HG03457 (cell line): ENCODE results near the gene KDM4F.

Source experiments
- ATAC-seq: cut with Tn5 transposase; IDR thresholded peaks from one replicate; pipeline ENCODE4 v1.9.1; 2021; ENCODE audit warnings: moderate number of reproducible peaks; ENCODE audit not compliant: unreplicated experiment

Gene KDM4F

DNA sequence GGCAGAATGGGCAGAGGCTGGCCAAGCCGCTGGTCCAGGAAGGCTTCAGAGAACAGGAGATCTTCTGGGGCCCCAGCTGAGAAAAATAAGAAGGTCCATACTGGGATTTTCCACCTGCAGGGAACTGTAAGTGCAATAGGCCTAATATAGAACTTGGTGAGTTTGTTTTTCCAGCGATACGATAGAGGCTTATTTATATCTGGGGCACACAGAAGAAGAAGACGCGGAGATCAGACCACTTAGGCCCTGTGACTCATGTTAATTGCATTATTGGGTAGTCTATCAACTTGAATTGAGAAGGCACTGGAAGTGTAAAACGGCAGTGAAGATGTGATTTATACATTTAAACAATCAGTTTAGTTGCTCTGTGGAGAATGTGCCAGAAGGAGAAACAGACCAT is 9.8 kb downstream of the KDM4F start:
- ATAC-seq: no peak

DNA sequence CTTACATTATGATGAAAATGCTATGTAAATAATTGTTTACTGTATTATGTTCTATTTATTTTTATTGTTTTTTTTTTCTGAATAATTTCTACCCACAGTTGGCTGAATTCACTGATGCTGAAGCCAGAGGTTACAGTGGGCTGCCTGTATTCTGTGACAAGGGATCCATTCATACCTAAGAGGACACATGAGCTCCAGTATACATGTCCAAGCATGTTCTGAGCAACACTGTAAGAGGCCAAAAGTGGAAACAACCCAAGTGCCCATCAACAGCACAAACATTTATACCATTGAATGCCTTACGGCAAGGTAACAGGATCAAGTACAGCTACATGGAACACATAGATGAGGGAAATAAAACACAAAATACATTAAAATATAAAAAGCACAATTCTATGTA is 16.1 kb downstream of the KDM4F start:
- ATAC-seq: no peak

DNA sequence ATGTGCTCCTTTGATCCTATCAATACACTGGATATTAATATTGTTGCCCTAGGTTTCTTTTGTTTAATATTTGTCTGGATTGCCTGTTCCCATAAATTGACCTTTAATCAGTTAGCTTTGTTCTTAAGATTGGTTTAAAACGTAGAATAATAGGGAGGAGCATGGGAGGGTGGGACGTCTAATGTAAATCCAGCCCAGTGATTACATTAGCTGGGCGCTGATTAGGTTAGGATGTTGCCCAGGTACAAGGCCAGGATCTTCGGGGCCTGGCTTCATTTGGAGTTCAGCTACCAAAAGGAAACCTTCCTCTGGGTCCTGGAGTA is 17.5 kb downstream of the KDM4F start, which contains the start of gene SRSF8:
SRSF8 (plus strand) TSS at position 204 of the 323 bp plus-strand sequence. CDS start 308 bp downstream, outside the sequence.
- peak; percentile 34 for ATAC-seq

DNA sequence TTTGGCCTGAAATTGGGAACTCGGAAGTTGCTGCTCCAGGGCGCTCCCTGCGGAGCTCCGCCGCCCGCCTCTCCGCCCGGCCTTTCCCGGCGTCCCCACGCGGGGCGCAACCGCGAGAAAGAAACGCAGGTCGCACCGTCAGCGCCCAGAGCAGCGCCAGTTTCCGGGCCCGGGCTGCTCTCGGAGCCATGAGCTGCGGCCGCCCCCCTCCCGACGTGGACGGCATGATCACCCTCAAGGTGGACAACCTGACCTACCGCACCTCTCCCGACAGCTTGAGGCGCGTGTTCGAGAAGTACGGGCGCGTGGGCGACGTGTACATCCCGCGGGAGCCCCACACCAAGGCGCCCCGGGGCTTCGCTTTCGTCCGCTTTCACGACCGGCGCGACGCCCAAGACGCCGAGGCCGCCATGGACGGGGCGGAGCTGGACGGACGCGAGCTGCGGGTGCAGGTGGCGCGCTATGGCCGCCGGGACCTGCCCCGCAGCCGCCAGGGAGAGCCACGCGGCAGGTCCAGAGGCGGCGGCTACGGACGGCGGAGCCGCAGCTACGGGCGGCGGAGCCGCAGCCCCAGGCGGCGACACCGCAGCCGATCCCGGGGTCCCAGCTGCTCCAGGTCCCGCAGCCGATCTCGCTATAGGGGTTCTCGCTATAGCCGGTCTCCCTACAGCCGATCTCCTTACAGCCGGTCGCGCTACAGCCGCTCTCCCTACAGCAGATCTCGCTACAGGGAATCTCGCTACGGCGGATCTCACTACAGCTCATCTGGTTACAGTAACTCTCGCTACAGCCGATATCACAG is 18.0 kb downstream of the KDM4F start:
- ATAC-seq: peak; percentile 50

DNA sequence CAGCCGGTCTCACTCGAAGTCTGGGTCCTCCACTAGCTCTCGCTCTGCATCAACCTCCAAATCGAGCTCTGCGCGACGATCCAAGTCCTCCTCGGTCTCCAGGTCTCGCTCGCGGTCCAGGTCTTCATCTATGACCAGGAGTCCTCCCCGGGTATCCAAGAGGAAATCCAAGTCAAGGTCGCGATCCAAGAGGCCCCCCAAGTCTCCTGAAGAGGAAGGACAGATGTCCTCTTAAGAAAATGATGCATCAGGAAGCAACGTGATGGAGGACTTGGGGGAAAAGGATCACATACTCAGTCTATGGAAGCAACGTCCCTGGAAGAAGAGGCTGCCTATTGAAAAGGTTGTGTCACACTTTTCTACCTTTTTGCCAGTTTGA is 18.6 kb downstream of the KDM4F start:
- no peak for ATAC-seq

DNA sequence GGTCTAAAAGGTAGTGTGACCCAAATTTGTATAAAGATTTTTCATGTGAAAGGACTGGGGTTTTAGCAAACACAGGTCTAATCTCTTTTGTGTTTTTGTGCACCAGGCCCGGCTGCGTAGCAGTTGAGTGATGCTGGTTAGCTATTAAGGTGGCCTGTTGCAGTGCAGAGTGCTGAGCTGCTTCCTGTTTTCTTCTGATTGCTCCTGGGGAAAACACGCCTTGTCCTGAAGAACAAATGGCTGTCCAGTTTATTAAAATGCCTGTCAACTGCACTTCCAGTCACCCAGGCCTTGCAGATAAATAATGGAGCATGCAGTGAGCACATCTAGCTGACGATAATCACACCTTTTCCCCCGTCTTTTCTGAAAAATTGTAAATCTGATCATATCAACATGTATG is 19.3 kb downstream of the KDM4F start:
- peak; percentile 60 for ATAC-seq

DNA sequence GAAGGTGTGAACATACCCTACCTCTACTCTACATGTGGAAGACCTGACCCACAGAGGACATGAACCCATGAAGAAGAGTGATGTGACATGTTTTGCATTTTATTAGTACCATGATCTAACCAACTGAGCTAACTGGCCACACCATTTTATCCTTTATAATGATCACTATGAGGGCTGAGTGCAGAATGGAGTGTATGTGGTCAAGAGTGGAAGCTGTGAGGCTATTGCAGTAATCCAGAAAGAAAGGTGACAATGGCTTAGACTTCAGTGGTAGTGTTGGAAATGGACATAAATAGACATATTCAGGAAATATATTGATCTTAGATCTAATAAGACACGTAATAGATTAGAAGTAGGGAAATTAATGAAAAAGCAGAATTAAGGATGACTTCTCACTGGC is 21.2 kb downstream of the KDM4F start:
- ATAC-seq: no peak

DNA sequence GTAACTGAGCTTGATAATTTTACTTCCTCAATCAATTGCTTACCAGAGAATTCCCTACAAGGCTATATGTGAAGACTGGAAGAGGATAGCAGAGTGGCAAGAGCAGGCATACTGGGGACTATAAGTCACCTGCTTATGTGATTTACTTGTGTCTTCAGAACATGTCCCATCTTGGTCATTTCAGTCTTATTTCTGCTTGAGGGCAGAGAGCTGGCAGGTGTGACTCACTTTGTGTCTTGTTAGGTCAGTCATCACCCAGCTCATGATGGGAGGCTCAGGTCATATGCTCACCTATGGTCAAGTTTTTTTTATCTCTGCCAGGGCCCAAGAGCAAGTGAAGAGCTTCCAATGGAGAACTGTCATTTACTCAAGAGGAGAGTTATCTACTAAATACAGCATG is 23.7 kb downstream of the KDM4F start:
- ATAC-seq: no peak

DNA sequence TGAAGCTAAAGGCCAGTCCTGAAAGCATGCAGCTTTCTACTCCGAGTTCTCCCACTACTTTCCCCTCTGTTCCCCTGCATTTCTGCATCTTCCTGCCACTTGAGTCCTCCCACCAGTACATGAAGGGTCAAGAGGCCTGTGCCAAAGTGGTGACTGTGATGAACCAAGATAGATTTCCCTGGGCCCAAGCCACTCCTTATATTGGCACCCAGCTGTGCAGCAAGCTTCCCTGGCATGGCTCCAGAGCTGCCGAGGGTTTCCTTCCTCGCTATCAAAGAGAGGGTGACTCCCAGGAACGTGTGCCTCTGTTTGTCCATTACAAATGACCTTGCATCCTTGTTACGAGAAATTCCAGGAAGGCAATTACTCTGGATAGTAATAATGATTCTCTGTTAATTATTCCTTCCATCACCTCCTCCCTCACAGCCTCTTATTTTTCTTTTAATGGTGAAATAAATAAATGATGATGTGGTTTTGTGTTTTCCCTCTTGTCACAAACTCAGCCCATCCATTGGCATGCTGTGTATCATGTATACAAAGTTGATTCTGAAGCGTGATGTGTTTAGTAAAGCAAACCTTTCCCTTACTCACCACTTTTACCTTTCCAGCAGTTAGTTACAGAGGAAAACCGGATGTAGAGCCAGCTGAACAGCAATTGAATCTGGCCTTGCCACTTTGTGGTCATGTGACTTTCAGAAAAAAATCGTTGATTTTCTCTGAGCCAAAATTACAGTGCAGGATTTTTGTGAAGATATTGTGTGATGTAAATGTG is 25.8 kb downstream of the KDM4F start:
- ATAC-seq: no peak

DNA sequence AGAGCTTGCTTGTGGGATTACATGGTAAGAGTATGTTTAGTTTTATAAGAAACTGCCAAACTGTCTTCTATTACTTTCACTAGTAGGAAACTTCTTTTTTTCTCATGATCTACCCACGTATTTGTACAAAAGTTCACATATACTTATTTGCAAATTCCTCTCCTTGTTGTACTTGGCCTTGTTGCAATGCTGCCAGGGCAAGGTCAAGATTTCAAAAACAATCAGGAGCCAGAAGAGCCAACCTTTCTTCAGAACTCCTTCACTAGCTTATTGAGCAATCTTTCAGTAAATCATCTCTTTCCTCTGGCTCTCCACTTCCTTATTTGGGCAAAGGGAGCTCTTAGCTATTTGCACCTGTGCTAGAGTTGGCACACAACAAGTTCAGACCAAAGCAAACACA is 27.2 kb downstream of the KDM4F start:
- ATAC-seq: peak; percentile 81

DNA sequence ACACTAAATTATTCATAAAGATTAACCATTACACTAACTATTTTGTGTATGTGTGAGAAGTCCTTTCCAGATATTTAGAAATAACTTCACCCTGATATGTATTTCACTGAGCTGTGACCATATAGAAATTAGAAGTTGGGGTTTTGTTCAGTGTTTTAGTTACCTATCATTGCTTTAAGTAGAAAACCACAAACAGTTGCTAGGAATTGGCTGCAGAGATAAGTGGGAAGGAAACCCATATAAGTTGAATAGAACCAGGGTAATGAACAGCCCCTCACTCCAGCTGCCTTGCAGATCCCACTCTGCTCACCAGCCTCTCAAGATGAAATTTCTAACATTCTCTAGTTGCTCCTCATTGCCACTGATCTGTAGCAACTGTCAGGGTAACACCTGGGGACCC is 27.8 kb downstream of the KDM4F start:
- no peak for ATAC-seq

DNA sequence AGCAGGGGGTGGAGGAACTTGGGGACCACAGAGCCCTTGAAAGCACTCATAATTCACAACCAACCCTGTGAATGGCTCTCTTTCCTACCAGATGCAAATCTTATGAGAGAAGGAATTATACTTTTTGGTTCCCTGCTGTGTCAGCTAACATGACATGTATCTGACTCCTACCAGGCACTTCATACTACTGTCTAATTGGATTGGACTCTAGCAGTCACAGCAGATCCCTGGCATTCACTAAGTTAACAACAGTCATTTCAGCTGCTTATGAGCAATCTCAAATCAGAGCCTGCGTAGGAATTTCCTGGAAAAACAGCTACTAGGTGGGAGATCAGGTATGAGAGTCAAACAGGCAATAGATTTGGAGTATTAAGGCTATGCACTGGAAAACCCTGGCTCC is 29.3 kb downstream of the KDM4F start:
- ATAC-seq: no peak

DNA sequence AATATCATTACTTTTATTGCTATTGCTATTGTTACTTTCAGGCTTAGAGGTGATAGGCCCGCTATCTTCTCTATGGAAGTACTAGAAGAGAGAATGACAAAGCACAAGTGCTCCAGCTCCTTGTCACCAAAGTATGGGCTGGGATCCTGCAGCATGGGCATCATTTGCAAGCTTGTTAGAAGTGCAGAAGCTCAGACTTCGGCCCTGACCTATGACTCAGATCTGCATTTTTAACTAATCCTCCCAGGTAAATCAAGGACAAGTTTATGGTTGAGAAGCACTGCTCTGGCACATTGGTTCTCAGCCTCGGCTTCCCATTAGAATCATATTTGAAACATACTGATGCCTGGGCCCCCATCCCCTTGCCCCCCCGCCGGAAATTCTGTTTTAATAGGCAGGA is 31.8 kb downstream of the KDM4F start:
- no peak for ATAC-seq

DNA sequence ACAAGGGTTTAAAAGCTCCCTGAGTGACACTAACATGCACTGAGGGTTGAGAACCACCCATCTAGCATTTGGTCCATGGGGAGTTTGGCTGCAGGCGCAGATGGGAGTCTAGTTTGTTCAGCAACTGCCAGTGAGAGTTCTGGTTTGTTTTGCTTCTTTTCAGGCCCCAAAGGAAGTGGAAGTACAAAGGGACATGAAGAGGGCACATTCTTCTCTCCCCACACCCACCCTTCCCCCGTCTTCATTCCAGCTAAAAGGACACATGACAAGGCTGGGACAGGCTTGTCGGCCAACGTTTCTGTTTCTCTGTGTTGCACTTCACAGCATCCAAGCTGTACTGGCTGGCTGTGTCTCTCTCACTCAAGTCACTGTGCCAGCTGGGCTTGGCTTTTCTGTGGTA is 32.2 kb downstream of the KDM4F start:
- no peak for ATAC-seq

DNA sequence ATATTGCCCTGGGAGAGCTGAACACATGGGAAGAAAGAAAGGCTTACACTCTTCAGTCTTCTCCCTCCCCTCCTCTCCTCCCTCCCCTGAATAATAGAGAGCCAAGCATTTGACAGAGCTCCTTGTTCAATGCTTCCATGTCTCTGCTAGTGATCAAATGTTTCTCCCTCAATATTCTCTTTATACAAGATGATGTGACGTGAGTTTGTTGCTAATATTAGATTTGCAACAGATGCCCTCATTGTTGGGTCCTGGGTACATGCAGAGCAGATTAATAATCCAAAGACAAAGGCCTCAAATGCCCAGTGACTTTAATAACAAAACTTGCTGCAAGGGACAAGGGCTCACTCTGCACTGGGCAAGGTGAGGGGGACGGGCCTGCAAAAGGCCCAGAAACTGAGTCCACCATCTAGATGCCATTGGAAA is 33.4 kb downstream of the KDM4F start:
- ATAC-seq: no peak

DNA sequence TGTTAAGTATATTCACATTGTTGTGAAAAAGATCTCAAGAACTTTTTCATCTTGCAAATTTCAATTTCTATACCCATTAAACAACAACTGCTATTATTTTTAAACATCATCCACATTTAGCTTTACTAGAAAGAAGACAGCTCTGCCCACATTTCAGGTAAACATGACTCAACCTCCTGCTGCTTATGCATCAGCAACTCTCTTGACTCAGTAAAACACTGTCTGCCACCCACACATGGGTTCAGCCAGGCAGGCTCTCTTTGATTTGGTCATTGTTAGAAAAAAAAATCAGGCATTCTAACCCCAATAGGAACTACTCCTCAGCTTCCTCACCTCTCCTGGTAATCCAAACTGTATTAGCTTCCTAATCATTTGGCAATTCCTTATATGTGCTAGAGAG is 35.3 kb downstream of the KDM4F start:
- ATAC-seq: no peak

DNA sequence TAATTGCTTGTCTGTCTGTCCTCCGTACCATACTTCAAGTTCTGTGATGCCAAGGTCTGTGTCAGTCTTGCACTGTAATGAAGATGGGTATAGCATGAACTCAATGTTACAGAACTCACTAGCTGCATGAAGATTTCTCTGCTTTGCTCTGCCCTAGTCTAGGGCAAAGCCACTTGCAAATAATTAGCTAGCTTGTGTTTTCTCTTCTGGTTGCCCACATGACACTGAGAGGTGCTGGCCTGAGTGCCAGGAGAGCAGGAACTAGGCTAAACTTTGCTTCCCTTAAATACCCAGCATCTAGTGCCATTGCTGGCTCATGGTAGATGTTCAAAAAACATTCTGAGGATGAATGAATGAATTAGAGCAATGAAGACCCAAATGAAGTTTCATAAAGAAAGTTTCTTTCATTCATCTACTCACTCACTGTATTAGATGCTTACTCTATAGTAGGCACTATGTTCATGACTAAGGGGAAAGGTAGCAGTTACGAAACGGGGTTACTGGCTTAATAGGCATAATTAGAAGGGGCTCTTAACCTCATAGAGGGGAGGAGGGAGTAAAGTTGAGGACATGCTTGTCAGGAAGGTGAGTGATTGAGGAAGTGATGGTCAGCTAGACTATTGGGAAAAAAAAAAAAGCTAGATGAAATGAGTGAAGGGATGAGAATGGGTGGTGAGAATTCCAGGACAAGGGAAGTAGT is 36.0 kb downstream of the KDM4F start:
- no peak for ATAC-seq

DNA sequence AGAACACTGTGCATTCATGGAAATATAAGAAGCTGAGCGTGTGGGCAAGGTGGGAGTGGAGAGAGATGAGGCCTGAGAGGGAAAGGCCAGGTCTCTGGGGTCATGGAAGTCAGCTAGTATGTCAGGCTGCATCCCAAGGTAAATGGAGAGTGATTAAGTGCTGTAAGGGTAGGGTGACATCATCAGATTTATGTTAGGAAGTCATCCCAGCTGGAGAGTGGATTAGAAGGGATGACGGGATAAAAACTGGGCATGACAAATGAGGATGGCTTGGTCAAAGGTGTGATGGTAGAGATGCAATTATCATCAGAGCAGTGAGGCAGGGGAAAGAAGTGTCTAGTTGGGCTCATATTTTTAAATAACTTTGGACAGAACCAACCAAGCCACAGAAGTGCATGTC is 36.9 kb downstream of the KDM4F start:
- ATAC-seq: no peak

DNA sequence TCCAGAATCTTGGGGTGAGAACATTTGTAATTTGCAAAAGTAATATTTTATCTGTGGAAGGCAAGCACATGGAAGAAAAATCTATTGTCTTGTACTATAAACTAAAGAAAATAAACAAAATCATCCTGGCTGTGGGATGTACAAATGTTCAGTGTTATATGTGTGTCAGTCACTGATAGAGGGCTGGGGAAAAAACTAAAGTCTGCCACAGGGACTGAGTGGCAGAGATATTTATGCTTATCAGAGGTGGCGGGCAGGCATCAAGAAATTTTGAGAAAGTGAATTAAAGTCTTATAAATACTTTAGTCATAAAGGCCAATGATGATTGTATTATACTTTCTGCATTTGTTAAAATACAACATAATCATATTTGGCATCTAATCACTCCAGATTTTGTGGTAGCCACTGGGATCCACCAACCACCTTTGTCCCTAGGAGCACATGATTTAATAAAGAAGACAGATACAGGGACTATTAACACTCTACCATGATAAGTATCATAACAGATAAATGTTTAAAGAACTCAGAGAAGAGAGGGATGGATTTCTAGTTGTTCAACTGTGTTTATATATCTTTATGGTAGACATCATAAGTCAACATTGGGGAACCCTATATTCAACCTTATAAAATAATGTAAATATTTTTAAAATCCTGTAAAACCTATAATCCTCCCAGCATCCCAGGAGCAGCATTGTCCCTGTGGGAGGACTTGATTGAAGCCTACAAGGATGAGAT is 37.8 kb downstream of the KDM4F start:
- no peak for ATAC-seq

DNA sequence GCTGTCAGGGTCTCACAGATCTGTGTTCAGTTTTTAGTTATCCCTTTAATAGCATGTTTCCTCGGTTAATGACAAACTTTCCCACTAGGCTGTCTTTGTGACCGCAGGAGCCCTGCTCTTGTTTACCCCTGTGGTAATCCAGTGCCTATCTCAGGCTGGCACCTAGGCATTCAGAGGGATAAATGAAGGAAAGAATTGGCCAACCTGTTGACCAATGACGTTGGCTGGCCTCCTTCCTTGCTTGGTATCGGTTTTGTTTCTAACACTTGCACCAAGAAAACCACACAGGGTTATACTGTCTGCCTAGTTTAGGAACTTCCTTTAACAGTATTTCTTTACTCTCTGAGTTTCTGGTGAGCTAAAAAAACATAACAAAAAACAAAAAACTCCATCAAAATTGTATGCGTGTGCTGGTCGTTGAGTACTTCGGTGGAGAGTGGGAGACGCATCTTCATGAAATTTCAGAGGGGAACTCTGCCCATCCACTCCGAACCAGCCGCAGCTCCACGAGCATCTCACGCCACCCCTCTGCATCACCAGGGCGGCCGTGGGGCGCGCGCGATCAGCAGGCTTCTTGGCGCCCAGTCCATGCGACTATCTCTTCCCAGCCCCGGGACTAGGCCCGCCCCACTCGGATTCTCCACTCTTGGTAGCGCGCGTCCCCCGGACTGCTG is 39.9 kb downstream of the KDM4F start:
- peak; percentile 40 for ATAC-seq
